H1 (cell line): Measurements from ENCODE around the gene MRPL43. TPM values are rescaled to one million over a fixed set of nuclear protein-coding genes. Genes with fewer than 3 reads are reported as not detected.

ENCODE experiments used
- CHD2 ChIP-seq: IDR thresholded peaks from 2 replicates; pipeline ENCODE4 v1.6.1; 2012; ENCODE audit warnings: low read length, improper control_type of control experiment
- EZH2 ChIP-seq: fragments of 200-600 bp; sonication (generic); IDR thresholded peaks from 2 replicates; pipeline ENCODE4 v1.7.1; 2012; ENCODE audit warnings: low read depth, mild to moderate bottlenecking, moderate library complexity, low read length, inconsistent platforms; ENCODE audit not compliant: severe bottlenecking
- GABPA ChIP-seq: IDR thresholded peaks from 2 replicates; pipeline ENCODE4 v1.6.1; 2011; ENCODE audit warnings: mild to moderate bottlenecking, low read length, moderate library complexity, borderline replicate concordance; ENCODE audit not compliant: insufficient read depth
- HDAC2 ChIP-seq, 2 experiments: fragments of 300-600 bp in 1 of 2; sonication (generic) in 1 of 2; IDR thresholded peaks; 2 replicates each; pipeline ENCODE4 v1.6.1; 2011 to 2012; ENCODE audit warnings: low read depth in 2 of 2, low read length in 2 of 2, mild to moderate bottlenecking in 2 of 2, moderate library complexity in 2 of 2, borderline replicate concordance in 1 of 2, inconsistent platforms in 1 of 2
- KDM4A ChIP-seq: IDR thresholded peaks from one replicate; pipeline ENCODE4 v1.7.1; 2012; ENCODE audit warnings: low read depth, mild to moderate bottlenecking, moderate library complexity, low read length, inconsistent platforms; ENCODE audit not compliant: severe bottlenecking
- polyA plus RNA-seq, 7 experiments: library from polyadenylated mRNA; depleted of rRNA in 3 of 7; stranded (reverse) in 5 of 7; unstranded in 2 of 7; fragments of >200 nt in 5 of 7; fragments of 200-250 nt in 2 of 7; gene quantifications; 1 replicate in 5 of 7; 2 replicates in 1 of 7; 4 replicates in 1 of 7; pipeline versions ENCODE4 v1.2.1 to v1.2.3, GENCODE V29; 2011 to 2013; ENCODE audit warnings: missing spikeins in 2 of 7, mixed read lengths in 2 of 7
- total RNA-seq: library from RNA; stranded (reverse); fragmentation: NEBNext Ultra II Directional; extraction: Animal tissue kit (Norgen Biotek cat#: 25700); gene quantifications from 2 replicates; pipeline ENCODE4 v1.2.1, GENCODE V29; 2021
- TF ChIP-seq, protein P1 (sequence below): IDR thresholded peaks from 2 replicates; pipeline ENCODE4 v1.6.1; 2011; ENCODE audit warnings: low read length, improper control_type of control experiment

MRPL43 gene
- total and polyA plus RNA-seq, 2 of the 8 experiments (the other 6 are each of a cell fraction or from before 2014, with no cell fraction given) = 74.1 to 149 TPM

GRCh38 chr10:100963826-100964225 lies 23.5 kb downstream of the MRPL43 start (continued):
- TF ChIP-seq CHD2 = no peak
- TF ChIP-seq, protein P1, sequence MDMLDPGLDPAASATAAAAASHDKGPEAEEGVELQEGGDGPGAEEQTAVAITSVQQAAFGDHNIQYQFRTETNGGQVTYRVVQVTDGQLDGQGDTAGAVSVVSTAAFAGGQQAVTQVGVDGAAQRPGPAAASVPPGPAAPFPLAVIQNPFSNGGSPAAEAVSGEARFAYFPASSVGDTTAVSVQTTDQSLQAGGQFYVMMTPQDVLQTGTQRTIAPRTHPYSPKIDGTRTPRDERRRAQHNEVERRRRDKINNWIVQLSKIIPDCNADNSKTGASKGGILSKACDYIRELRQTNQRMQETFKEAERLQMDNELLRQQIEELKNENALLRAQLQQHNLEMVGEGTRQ = no peak
- TF ChIP-seq KDM4A = no peak
- TF ChIP-seq GABPA = no peak
- no peak for TF ChIP-seq EZH2
- TF ChIP-seq HDAC2 (IDR thresholded peaks at IDR 0.05; ENCODE audit: borderline replicate concordance in 1 of 2, low read depth in 2 of 2, low read length in 2 of 2) = no peak
